Chondrocyte (in vitro differentiated cells): ENCODE data around the gene ALS2CL. TPM values are rescaled to one million over a fixed set of nuclear protein-coding genes. Genes with fewer than 3 reads are reported as not detected.

ENCODE experiments used
- DNase-seq: peaks from one replicate; pipeline ENCODE4 v3.0.0; 2021; ENCODE audit warnings: mixed read lengths, low spot score
- H3K27ac Mint-ChIP-seq: one replicate; pipeline ENCODE4 v1.8.0; 2021; ENCODE audit warnings: mild to moderate bottlenecking, moderate library complexity, mixed read lengths; ENCODE audit not compliant: unreplicated experiment
- H3K27me3 Mint-ChIP-seq: 2 replicates; pipeline ENCODE4 v1.8.0; 2021; ENCODE audit warnings: low read depth, mixed read lengths
- H3K36me3 Mint-ChIP-seq: 2 replicates; pipeline ENCODE4 v1.8.0; 2021; ENCODE audit warnings: low read depth, mixed read lengths
- H3K4me1 Mint-ChIP-seq: 2 replicates; pipeline ENCODE4 v1.8.0; 2021; ENCODE audit warnings: low read depth, mild to moderate bottlenecking, mixed read lengths
- H3K4me3 Mint-ChIP-seq: one replicate; pipeline ENCODE4 v1.8.0; 2021; ENCODE audit warnings: mild to moderate bottlenecking, moderate library complexity, mixed read lengths; ENCODE audit not compliant: unreplicated experiment
- H3K9me3 Mint-ChIP-seq: 2 replicates; pipeline ENCODE4 v1.8.0; 2021; ENCODE audit warnings: low read depth, mixed read lengths
- total RNA-seq: library from RNA; stranded (reverse); gene quantifications from 3 replicates; pipeline ENCODE4 v1.2.1, GENCODE V29; 2021
- TF ChIP-seq, protein P1 (sequence below): fragments of 200-600 bp; sonication (generic); IDR thresholded peaks from 2 replicates; pipeline ENCODE4 v1.5.0; 2021; ENCODE audit warnings: antibody characterized with exemption, mild to moderate bottlenecking, moderate library complexity

ALS2CL gene
- total RNA-seq, 1 donor from 2014 or later = 3.6 TPM

DNA sequence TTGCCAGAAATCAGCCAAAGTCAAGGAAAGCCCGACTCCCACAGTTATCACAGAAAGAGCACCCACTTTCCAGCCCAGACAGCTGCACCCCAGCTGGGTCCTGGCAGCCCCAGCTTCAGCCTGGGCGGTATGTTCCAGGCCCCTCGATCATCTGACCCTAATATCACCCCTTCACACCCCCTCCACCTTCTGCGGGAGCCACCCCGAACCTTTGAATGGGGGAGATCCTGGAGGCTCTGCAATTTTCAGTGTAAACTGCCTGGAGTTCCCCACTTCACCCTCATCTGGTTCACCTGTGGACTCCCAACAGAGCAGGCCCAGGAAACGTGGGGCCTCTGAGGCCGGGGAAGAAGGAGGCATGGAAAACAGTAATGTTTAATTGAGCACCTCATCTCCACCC is 18.3 kb upstream of the ALS2CL start:
- Mint-ChIP-seq H3K27ac (no peak overlapping the region), H3K4me1 (no peaks in the 10 kb centered on the region), H3K36me3 (no peaks in the 10 kb centered on the region), H3K4me3 (no peak overlapping the region), H3K9me3 (no peaks in the 10 kb centered on the region), H3K27me3 (peaks cover 4% of the 10 kb centered on the region)
- no peak for DNase-seq
- TF ChIP-seq, protein P1, sequence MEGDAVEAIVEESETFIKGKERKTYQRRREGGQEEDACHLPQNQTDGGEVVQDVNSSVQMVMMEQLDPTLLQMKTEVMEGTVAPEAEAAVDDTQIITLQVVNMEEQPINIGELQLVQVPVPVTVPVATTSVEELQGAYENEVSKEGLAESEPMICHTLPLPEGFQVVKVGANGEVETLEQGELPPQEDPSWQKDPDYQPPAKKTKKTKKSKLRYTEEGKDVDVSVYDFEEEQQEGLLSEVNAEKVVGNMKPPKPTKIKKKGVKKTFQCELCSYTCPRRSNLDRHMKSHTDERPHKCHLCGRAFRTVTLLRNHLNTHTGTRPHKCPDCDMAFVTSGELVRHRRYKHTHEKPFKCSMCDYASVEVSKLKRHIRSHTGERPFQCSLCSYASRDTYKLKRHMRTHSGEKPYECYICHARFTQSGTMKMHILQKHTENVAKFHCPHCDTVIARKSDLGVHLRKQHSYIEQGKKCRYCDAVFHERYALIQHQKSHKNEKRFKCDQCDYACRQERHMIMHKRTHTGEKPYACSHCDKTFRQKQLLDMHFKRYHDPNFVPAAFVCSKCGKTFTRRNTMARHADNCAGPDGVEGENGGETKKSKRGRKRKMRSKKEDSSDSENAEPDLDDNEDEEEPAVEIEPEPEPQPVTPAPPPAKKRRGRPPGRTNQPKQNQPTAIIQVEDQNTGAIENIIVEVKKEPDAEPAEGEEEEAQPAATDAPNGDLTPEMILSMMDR = no peak

DNA sequence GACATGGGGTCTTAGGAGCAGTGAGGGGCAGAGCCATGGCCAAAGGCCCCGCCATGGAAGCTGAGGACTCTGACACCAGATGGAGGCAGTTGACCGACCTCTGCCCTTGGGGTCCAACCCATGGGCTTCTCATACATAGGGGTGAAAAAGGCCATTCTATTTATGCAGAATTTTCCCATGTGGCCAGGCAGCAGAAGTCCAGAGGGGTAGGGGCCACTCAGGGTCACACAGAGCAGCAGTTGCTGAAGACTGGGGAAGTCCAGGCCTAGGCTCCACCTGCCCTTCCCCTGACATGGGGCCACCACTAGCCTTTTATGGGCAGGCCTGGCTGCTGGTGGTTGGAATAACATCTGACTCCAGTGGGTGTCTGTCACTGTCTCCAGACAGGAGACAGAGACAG is 17.8 kb upstream of the ALS2CL start:
- Mint-ChIP-seq H3K4me3 (no peak overlapping the region), H3K9me3 (no peaks in the 10 kb centered on the region), H3K27me3 (peaks cover 4% of the 10 kb centered on the region), H3K36me3 (no peaks in the 10 kb centered on the region), H3K27ac (no peak overlapping the region), H3K4me1 (peaks cover 3% of the 10 kb centered on the region)
- no peak for DNase-seq
- TF ChIP-seq, protein P1 = no peak

DNA sequence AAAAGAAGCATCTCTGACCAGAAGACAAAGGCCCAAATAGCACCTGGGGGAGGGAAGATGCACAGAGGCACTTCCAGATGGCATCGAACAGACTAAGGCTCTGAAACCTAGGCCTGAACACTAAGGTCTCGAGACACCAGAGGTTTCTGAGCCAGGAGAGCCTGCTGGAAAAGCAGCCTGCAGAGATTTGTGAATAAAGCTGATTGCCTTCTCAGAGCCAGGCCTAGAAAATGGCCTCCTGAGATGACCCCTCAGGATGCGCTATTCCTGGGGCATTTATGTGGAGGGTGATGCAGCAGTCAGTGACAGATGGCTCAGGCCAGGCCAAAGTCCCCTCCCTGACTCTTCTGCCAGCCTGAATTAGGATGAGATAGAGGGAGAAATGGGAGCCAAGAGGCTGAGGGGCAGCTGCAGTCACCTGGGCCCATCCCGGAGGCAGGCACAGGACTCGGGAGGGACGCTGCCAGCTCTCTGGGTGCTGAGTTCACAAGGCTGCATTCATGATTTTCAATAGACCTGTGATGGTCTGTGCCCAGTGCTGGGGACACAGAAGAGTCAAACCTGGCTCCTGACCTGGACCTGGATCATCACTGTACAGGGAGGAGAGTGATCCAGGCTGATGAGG is 17.3 kb upstream of the ALS2CL start:
- TF ChIP-seq, protein P1 = no peak
- H3K9me3 Mint-ChIP-seq = no peaks in the 10 kb centered on the region
- peaks cover 8% of the 10 kb centered on the region for H3K4me1 Mint-ChIP-seq
- no peaks in the 10 kb centered on the region for H3K36me3 Mint-ChIP-seq
- H3K27me3 Mint-ChIP-seq = peaks cover 2% of the 10 kb centered on the region
- H3K4me3 Mint-ChIP-seq = no peak overlapping the region
- no peak for DNase-seq
- no peak overlapping the region for H3K27ac Mint-ChIP-seq

DNA sequence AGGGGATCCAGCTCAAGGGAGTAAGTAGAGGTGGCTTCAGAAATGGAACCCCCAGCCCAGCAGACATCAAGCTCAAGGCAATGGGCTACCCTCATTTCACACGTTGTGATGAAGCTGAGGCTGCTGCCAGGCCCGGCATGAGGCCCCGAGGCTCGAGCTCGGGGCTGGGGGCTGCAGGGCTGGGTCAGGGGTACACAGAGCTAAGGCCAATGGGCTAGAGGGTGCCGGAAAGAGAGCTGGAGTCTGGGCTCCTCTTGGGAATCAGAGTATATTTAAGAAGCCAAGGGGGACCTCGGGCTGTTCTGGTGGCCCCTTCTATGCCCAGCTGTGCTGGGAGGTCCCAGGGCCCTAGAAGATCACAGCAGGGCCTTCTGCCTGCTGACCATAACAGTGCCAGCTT is 16.8 kb upstream of the ALS2CL start:
- DNase-seq = no peak
- H3K27me3 Mint-ChIP-seq = peaks cover 2% of the 10 kb centered on the region
- no peak overlapping the region for H3K4me3 Mint-ChIP-seq
- H3K36me3 Mint-ChIP-seq = no peaks in the 10 kb centered on the region
- TF ChIP-seq, protein P1 = no peak
- H3K27ac Mint-ChIP-seq = no peak overlapping the region
- H3K9me3 Mint-ChIP-seq = no peaks in the 10 kb centered on the region
- H3K4me1 Mint-ChIP-seq = peaks cover 10% of the 10 kb centered on the region

DNA sequence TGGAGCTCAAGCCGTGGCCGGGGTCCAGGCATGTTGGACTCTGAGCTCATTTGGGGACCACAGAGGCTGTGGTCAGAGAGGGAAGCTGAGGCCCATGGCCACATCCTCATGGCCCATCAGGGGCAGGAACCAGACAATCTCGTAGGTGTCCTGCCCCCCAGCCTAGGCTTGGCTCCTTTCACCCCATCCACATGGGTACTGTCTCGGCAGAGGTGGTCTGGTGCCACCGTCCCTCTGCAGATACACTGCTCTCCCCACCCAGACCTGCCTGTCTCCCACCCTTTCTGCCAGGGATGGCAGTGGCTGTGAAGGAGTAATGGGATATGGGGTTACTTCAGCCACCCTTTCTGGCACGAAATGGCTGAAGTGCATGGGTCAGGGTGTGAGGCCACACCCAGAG is 16.2 kb upstream of the ALS2CL start:
- peaks cover 2% of the 10 kb centered on the region for H3K27me3 Mint-ChIP-seq
- no peak overlapping the region for H3K27ac Mint-ChIP-seq
- no peaks in the 10 kb centered on the region for H3K9me3 Mint-ChIP-seq
- TF ChIP-seq, protein P1 = no peak
- H3K4me1 Mint-ChIP-seq = peaks cover 10% of the 10 kb centered on the region
- H3K4me3 Mint-ChIP-seq = no peak overlapping the region
- DNase-seq = no peak
- no peaks in the 10 kb centered on the region for H3K36me3 Mint-ChIP-seq
